ENCODE results near the gene DPH6.

GRCh38 chr15:35442742-35443141 is 103.2 kb downstream of the DPH6 start:
- TF ChIP-seq, protein P1, sequence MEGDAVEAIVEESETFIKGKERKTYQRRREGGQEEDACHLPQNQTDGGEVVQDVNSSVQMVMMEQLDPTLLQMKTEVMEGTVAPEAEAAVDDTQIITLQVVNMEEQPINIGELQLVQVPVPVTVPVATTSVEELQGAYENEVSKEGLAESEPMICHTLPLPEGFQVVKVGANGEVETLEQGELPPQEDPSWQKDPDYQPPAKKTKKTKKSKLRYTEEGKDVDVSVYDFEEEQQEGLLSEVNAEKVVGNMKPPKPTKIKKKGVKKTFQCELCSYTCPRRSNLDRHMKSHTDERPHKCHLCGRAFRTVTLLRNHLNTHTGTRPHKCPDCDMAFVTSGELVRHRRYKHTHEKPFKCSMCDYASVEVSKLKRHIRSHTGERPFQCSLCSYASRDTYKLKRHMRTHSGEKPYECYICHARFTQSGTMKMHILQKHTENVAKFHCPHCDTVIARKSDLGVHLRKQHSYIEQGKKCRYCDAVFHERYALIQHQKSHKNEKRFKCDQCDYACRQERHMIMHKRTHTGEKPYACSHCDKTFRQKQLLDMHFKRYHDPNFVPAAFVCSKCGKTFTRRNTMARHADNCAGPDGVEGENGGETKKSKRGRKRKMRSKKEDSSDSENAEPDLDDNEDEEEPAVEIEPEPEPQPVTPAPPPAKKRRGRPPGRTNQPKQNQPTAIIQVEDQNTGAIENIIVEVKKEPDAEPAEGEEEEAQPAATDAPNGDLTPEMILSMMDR (IDR thresholded peaks at IDR 0.05) = no peak
- TF ChIP-seq POLR2A (IDR thresholded peaks at IDR 0.05) = no peak
